Renal pelvis (tissue), 12 donors: ENCODE data around the gene CYTH1. TPM values are rescaled to one million over a fixed set of nuclear protein-coding genes. Genes with fewer than 3 reads are reported as not detected.

Experiments used
- DNase-seq: peaks from one replicate; pipeline ENCODE4 v3.0.0-alpha.2; 2013
- long read RNA-seq, 16 experiments: transcript quantifications; one replicate each; lab custom pipeline, GENCODE V29; 2026
- polyA plus RNA-seq, 3 donors: library from polyadenylated mRNA; unstranded; fragments of 120-200 nt; gene quantifications; one replicate each; pipeline ENCODE4 v1.2.1, GENCODE V29; 2013; ENCODE audit not compliant: insufficient read length in 3 of 3

Gene CYTH1
- polyA plus RNA-seq: 10 to 100 TPM; 21.3 to 28.2 (median 27.3) TPM
- long read RNA-seq, donor 1, full-length matches to known transcripts: 8 of 8 reads
- long read RNA-seq, donor 1, partial matches to known transcripts: 0 of 8 reads
- long read RNA-seq, donor 1, other reads (novel, unspliced or antisense): 0 of 8 reads
- long read RNA-seq, donor 2, full-length matches to known transcripts: 8 of 8 reads
- long read RNA-seq, donor 2, partial matches to known transcripts: 0 of 8 reads
- long read RNA-seq, donor 2, other reads (novel, unspliced or antisense): 0 of 8 reads
- long read RNA-seq, donor 3, full-length matches to known transcripts: 12 of 12 reads
- long read RNA-seq, donor 3, partial matches to known transcripts: 0 of 12 reads
- long read RNA-seq, donor 3, other reads (novel, unspliced or antisense): 0 of 12 reads
- long read RNA-seq, donor 4, full-length matches to known transcripts: 16 of 16 reads
- long read RNA-seq, donor 4, partial matches to known transcripts: 0 of 16 reads
- long read RNA-seq, donor 4, other reads (novel, unspliced or antisense): 0 of 16 reads
- long read RNA-seq, donor 5, full-length matches to known transcripts: 2 of 2 reads
- long read RNA-seq, donor 5, partial matches to known transcripts: 0 of 2 reads
- long read RNA-seq, donor 5, other reads (novel, unspliced or antisense): 0 of 2 reads
- long read RNA-seq, donor 6, full-length matches to known transcripts: 14 of 19 reads
- long read RNA-seq, donor 6, partial matches to known transcripts: 5 of 19 reads
- long read RNA-seq, donor 6, other reads (novel, unspliced or antisense): 0 of 19 reads
- long read RNA-seq, donor 7, full-length matches to known transcripts: 10 of 10 reads
- long read RNA-seq, donor 7, partial matches to known transcripts: 0 of 10 reads
- long read RNA-seq, donor 7, other reads (novel, unspliced or antisense): 0 of 10 reads
- long read RNA-seq, donor 8, full-length matches to known transcripts: 4 of 4 reads
- long read RNA-seq, donor 8, partial matches to known transcripts: 0 of 4 reads
- long read RNA-seq, donor 8, other reads (novel, unspliced or antisense): 0 of 4 reads
- long read RNA-seq, donor 9, full-length matches to known transcripts: 19 of 19 reads
- long read RNA-seq, donor 9, partial matches to known transcripts: 0 of 19 reads
- long read RNA-seq, donor 9, other reads (novel, unspliced or antisense): 0 of 19 reads
- long read RNA-seq, donor 10, full-length matches to known transcripts: 19 of 19 reads
- long read RNA-seq, donor 10, partial matches to known transcripts: 0 of 19 reads
- long read RNA-seq, donor 10, other reads (novel, unspliced or antisense): 0 of 19 reads
- long read RNA-seq, donor 11, full-length matches to known transcripts: 8 of 8 reads
- long read RNA-seq, donor 11, partial matches to known transcripts: 0 of 8 reads
- long read RNA-seq, donor 11, other reads (novel, unspliced or antisense): 0 of 8 reads
- long read RNA-seq, donor 12, full-length matches to known transcripts: 21 of 21 reads
- long read RNA-seq, donor 12, partial matches to known transcripts: 0 of 21 reads
- long read RNA-seq, donor 12, other reads (novel, unspliced or antisense): 0 of 21 reads
- long read RNA-seq, donor 13, full-length matches to known transcripts: 9 of 9 reads
- long read RNA-seq, donor 13, partial matches to known transcripts: 0 of 9 reads
- long read RNA-seq, donor 13, other reads (novel, unspliced or antisense): 0 of 9 reads
- long read RNA-seq, donor 14: 0 reads
- long read RNA-seq, donor 15: 0 reads
- long read RNA-seq, donor 16, full-length matches to known transcripts: 12 of 12 reads
- long read RNA-seq, donor 16, partial matches to known transcripts: 0 of 12 reads
- long read RNA-seq, donor 16, other reads (novel, unspliced or antisense): 0 of 12 reads

- DNase-seq: no peak
Observed at GRCh38 chr17:78781893-78782304, at the start of gene CYTH1. CYTH1 (minus strand) TSS chr17:78782273; CDS start chr17:78782223, 50 bp downstream.

GRCh38 chr17:78829477-78829876, 47.4 kb upstream of the CYTH1 start:
- DNase-seq: no peak

GRCh38 chr17:78828470-78829185, 46.6 kb upstream of the CYTH1 start:
- no peak for DNase-seq

- DNase-seq: no peak
Observed at GRCh38 chr17:78826836-78827509, 44.9 kb upstream of the CYTH1 start.

GRCh38 chr17:78826421-78826820, 44.3 kb upstream of the CYTH1 start:
- no peak for DNase-seq

GRCh38 chr17:78825696-78826095, 43.6 kb upstream of the CYTH1 start:
- no peak for DNase-seq

GRCh38 chr17:78824240-78824639, 42.2 kb upstream of the CYTH1 start:
- DNase-seq: peak; percentile 31

- DNase-seq: no peak
Observed at GRCh38 chr17:78823282-78824046, 41.4 kb upstream of the CYTH1 start.

- DNase-seq: no peak
Observed at GRCh38 chr17:78822552-78822951, 40.5 kb upstream of the CYTH1 start.

GRCh38 chr17:78821961-78822360, 39.9 kb upstream of the CYTH1 start:
- no peak for DNase-seq

- no peak for DNase-seq
Observed at GRCh38 chr17:78820841-78821240, 38.8 kb upstream of the CYTH1 start.

- DNase-seq: no peak
Observed at GRCh38 chr17:78819806-78820792, 38.0 kb upstream of the CYTH1 start.

GRCh38 chr17:78819402-78819801, 37.3 kb upstream of the CYTH1 start:
- DNase-seq: no peak

GRCh38 chr17:78818932-78819331, 36.9 kb upstream of the CYTH1 start:
- no peak for DNase-seq

GRCh38 chr17:78818152-78818846, 36.2 kb upstream of the CYTH1 start:
- no peak for DNase-seq

GRCh38 chr17:78817123-78817522, 35.0 kb upstream of the CYTH1 start:
- no peak for DNase-seq

GRCh38 chr17:78815696-78816095, 33.6 kb upstream of the CYTH1 start:
- DNase-seq: no peak
